ENCODE data around the gene SERPINF2. TPM values are rescaled to one million over a fixed set of nuclear protein-coding genes. Genes with fewer than 3 reads are reported as not detected.

SERPINF2 gene
- polyA plus RNA-seq, 1 of the 3 experiments (the other 2 are of a cell fraction), result 0.26 TPM

DNA sequence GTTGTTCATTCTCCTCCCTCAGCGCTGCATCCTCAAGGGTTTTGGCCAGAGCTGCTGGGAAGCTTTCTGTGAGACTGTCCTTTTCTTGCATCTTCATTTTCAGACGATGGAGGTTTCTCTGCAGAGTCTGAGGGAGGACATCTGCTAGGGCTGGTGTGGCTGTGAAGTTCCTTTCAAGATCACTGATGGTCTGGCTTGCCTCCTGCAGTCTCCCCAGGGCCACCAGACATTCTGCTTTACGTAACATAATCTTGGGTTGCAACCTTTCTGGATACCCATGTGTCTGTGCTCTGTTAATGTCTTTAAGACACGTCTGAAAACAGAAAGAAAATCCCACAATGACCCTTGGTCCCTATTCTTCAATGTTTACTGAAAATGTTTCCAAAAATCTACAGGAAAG lies 58.0 kb downstream of the SERPINF2 start:
- Histone ChIP-seq H4K20me1 (ENCODE audit: insufficient read depth) (no peaks in the 10 kb centered on the region), H3K4me1 (ENCODE audit: control insufficient read depth in 1 of 2, insufficient read depth in 2 of 2, low read depth in 1 of 2, low read length in 1 of 2) (peaks cover 0 to 6% of the 10 kb centered on the region in 2 experiments; a peak in 1 of 4 replicates), H3F3A (replicated peaks; ENCODE audit: insufficient read depth) (no peaks in the 10 kb centered on the region), H3K4me3 (ENCODE audit: low read depth in 2 of 2, low read length in 1 of 2) (no peak overlapping the region), H3K4me2 (no peak overlapping the region), H3K27me3 (ENCODE audit: insufficient read depth) (no peaks in the 10 kb centered on the region), H3K79me2 (ENCODE audit: insufficient read depth) (peaks cover 6% of the 10 kb centered on the region; the same call in 1 of the 2 replicates), H3K9me2 (no peaks in the 10 kb centered on the region), H2AFZ (ENCODE audit: low read depth) (no peak overlapping the region), H3K36me3 (replicated peaks in 1 of 2; ENCODE audit: control insufficient read depth in 1 of 2, insufficient read depth in 2 of 2, low read length in 1 of 2) (peaks cover 7 to 11% of the 10 kb centered on the region in 2 experiments), H3K9ac (no peak overlapping the region), H3K9me3 (no peaks in the 10 kb centered on the region), H3K27ac (ENCODE audit: low read depth in 2 of 2, low read length in 1 of 2) (no peak overlapping the region)
- 88% methylated on average over 4 of the region's 4 CpGs for WGBS (ENCODE audit: low lambda C conversion rate)
- TF ChIP-seq TAF1 (IDR thresholded peaks at IDR 0.05; ENCODE audit: borderline replicate concordance, low read depth, low read length) (no peak), MEF2A (IDR thresholded peaks at IDR 0.05; ENCODE audit: borderline replicate concordance, low read depth) (no peak), SIN3A (IDR thresholded peaks at IDR 0.05; ENCODE audit: borderline replicate concordance, low read depth, low read length) (no peak), CHD2 (IDR thresholded peaks at IDR 0.05; ENCODE audit: low read length, partially characterized antibody) (no peak), RXRA (IDR thresholded peaks at IDR 0.05; ENCODE audit: borderline replicate concordance, low read depth) (no peak), EP300 (IDR thresholded peaks at IDR 0.05; ENCODE audit: borderline replicate concordance in 1 of 2, low read depth in 1 of 2, low read length in 1 of 2) (no peak), NFIC (IDR thresholded peaks at IDR 0.05; ENCODE audit: borderline replicate concordance) (no peak), POLR2AphosphoS5 (IDR thresholded peaks at IDR 0.05; ENCODE audit: low read depth, low read length) (no peak), RAD21 (IDR thresholded peaks at IDR 0.05; ENCODE audit: low read length) (no peak)
- TF ChIP-seq, protein P1, sequence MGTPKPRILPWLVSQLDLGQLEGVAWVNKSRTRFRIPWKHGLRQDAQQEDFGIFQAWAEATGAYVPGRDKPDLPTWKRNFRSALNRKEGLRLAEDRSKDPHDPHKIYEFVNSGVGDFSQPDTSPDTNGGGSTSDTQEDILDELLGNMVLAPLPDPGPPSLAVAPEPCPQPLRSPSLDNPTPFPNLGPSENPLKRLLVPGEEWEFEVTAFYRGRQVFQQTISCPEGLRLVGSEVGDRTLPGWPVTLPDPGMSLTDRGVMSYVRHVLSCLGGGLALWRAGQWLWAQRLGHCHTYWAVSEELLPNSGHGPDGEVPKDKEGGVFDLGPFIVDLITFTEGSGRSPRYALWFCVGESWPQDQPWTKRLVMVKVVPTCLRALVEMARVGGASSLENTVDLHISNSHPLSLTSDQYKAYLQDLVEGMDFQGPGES (IDR thresholded peaks at IDR 0.05; ENCODE audit: low read depth, low read length), result no peak
- TF ChIP-seq, protein P2, sequence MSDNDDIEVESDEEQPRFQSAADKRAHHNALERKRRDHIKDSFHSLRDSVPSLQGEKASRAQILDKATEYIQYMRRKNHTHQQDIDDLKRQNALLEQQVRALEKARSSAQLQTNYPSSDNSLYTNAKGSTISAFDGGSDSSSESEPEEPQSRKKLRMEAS (IDR thresholded peaks at IDR 0.05; ENCODE audit: low read depth), result no peak
- TF ChIP-seq, protein P3, sequence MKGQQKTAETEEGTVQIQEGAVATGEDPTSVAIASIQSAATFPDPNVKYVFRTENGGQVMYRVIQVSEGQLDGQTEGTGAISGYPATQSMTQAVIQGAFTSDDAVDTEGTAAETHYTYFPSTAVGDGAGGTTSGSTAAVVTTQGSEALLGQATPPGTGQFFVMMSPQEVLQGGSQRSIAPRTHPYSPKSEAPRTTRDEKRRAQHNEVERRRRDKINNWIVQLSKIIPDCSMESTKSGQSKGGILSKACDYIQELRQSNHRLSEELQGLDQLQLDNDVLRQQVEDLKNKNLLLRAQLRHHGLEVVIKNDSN (IDR thresholded peaks at IDR 0.05; ENCODE audit: borderline replicate concordance, low read depth), result no peak
- TF ChIP-seq, protein P4, sequence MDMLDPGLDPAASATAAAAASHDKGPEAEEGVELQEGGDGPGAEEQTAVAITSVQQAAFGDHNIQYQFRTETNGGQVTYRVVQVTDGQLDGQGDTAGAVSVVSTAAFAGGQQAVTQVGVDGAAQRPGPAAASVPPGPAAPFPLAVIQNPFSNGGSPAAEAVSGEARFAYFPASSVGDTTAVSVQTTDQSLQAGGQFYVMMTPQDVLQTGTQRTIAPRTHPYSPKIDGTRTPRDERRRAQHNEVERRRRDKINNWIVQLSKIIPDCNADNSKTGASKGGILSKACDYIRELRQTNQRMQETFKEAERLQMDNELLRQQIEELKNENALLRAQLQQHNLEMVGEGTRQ (IDR thresholded peaks at IDR 0.05; ENCODE audit: borderline replicate concordance, low read depth, low read length), result no peak
- POLR2A ChIA-PET, result no interaction called here
- DNase-seq, result no peak
- CTCF ChIA-PET, result interaction anchor here (0.7 to 1.1 kb wide), 3 partner anchors 13 to 108 kb away, joined by 3 to 4 read pairs (median 3); no protein-coding TSS in a partner anchor

DNA sequence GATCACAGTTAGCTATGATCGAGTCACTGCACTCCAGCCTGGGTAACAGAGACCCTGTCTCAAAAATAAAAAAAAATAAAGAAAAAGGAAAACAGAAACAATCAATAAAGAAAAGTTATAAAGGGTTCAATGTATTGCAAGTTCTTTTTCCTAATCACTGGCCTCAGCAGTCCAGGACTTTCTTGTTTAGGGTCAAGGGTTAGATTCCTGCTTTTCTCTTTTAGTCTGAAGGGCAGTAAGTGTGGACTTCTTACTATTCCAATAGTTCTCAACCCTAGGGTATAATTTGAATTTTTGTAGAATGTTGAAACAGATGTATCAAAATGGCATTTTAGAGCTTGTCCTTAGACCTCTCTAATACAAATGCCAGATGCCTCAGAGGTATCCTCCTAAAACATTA lies 59.8 kb downstream of the SERPINF2 start:
- Histone ChIP-seq H3K36me3 (replicated peaks in 1 of 2; ENCODE audit: control insufficient read depth in 1 of 2, insufficient read depth in 2 of 2, low read length in 1 of 2) (peaks cover 7 to 11% of the 10 kb centered on the region in 2 experiments), H3K9me3 (no peaks in the 10 kb centered on the region), H3K9ac (no peak overlapping the region), H3K4me3 (ENCODE audit: low read depth in 2 of 2, low read length in 1 of 2) (no peak overlapping the region), H2AFZ (ENCODE audit: low read depth) (no peak overlapping the region), H4K20me1 (ENCODE audit: insufficient read depth) (no peaks in the 10 kb centered on the region), H3K27me3 (ENCODE audit: insufficient read depth) (no peaks in the 10 kb centered on the region), H3K4me2 (no peak overlapping the region), H3F3A (replicated peaks; ENCODE audit: insufficient read depth) (no peaks in the 10 kb centered on the region), H3K27ac (ENCODE audit: low read depth in 2 of 2, low read length in 1 of 2) (no peak overlapping the region), H3K4me1 (ENCODE audit: control insufficient read depth in 1 of 2, insufficient read depth in 2 of 2, low read depth in 1 of 2, low read length in 1 of 2) (peaks cover 0 to 6% of the 10 kb centered on the region in 2 experiments; a peak in 1 of 4 replicates), H3K79me2 (ENCODE audit: insufficient read depth) (peaks cover 5% of the 10 kb centered on the region; the same call in 1 of the 2 replicates), H3K9me2 (no peaks in the 10 kb centered on the region)
- DNase-seq, result no peak
- WGBS (ENCODE audit: low lambda C conversion rate), result 88% methylated on average over 1 of the region's 1 CpG
- POLR2A ChIA-PET, result no interaction called here
- CTCF ChIA-PET, result no interaction called here
- TF ChIP-seq TAF1 (IDR thresholded peaks at IDR 0.05; ENCODE audit: borderline replicate concordance, low read depth, low read length) (no peak), NRF1 (IDR thresholded peaks at IDR 0.05; ENCODE audit: low read depth, low read length) (no peak), EZH2phosphoT487 (IDR thresholded peaks at IDR 0.05; ENCODE audit: borderline replicate concordance, low read depth) (no peak), NFIC (IDR thresholded peaks at IDR 0.05; ENCODE audit: borderline replicate concordance) (no peak), GABPA (IDR thresholded peaks at IDR 0.05; ENCODE audit: low read depth) (no peak), MXI1 (IDR thresholded peaks at IDR 0.05; ENCODE audit: low read depth, low read length) (no peak), ELF1 (IDR thresholded peaks at IDR 0.05) (no peak)
- TF ChIP-seq, protein P2 (IDR thresholded peaks at IDR 0.05; ENCODE audit: low read depth), result no peak
- TF ChIP-seq, protein P1 (IDR thresholded peaks at IDR 0.05; ENCODE audit: low read depth, low read length), result no peak
- TF ChIP-seq, protein P5, sequence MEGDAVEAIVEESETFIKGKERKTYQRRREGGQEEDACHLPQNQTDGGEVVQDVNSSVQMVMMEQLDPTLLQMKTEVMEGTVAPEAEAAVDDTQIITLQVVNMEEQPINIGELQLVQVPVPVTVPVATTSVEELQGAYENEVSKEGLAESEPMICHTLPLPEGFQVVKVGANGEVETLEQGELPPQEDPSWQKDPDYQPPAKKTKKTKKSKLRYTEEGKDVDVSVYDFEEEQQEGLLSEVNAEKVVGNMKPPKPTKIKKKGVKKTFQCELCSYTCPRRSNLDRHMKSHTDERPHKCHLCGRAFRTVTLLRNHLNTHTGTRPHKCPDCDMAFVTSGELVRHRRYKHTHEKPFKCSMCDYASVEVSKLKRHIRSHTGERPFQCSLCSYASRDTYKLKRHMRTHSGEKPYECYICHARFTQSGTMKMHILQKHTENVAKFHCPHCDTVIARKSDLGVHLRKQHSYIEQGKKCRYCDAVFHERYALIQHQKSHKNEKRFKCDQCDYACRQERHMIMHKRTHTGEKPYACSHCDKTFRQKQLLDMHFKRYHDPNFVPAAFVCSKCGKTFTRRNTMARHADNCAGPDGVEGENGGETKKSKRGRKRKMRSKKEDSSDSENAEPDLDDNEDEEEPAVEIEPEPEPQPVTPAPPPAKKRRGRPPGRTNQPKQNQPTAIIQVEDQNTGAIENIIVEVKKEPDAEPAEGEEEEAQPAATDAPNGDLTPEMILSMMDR (IDR thresholded peaks at IDR 0.05), result no peak
